Endometrial microvascular endothelial cells (primary cell): Measurements from ENCODE around the gene EXOC4. TPM values are rescaled to one million over a fixed set of nuclear protein-coding genes. Genes with fewer than 3 reads are reported as not detected.
"Not testable (repeated sequence)": the region's sequence is repeated elsewhere in the genome, so short reads cannot be mapped to it uniquely, and the experiment has no call there.

ENCODE experiments used
- in situ Hi-C: cut with HindIII; loops from 2 replicates; pipeline ENCODE4 v1.10.0; 2017; ENCODE audit warnings: low sequenced_read_pairs, low pct_unique_long_range_greater_than_20kb; ENCODE audit errors: inconsistent ontology term
- total RNA-seq: library from RNA; depleted of rRNA; stranded (reverse); fragments of >200 nt; gene quantifications from one replicate; pipeline ENCODE4 v1.2.3, GENCODE V29; 2015; ENCODE audit errors: inconsistent ontology term

EXOC4 gene
- total RNA-seq, 1 donor from 2014 or later: 38.5 TPM

DNA sequence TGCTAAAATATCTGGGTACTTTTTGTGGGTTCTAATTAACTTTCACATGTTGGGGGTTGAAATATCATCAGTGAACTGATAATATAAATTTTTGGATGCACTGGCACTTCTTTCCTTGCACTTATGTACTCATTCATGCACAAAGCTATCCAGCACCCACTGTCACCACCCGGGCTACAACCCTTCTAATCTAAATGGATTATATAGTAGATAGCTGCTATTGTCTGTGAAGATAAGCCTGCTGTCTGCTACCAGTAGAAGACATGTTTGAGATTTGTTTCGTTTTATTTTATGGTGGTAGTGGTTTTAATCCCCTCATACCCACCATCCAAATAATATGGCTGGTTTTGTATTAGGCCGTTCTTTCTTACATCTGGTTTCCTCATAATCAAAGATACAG, 520.7 kb downstream of the EXOC4 start:
- in situ Hi-C loops: no loop called here

DNA sequence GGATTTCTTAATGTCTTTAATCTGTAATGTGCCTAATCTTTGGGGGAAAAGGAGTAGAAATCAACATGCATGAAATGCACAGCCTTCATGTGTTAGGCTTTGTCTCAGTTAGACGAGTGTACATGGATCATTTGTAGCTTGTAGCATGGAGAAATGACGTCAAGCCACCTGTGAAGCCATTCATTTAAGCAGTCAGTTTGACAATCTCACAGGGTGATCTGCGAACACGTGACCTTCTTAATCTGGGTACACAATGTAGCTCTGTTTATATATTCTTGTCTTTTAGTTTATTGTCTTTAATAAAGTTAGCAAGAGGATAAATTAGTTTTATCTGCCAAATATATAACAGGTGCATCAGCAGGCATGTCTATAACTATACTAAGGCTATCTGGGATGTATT, 522.3 kb downstream of the EXOC4 start:
- in situ Hi-C loops: no loop called here

DNA sequence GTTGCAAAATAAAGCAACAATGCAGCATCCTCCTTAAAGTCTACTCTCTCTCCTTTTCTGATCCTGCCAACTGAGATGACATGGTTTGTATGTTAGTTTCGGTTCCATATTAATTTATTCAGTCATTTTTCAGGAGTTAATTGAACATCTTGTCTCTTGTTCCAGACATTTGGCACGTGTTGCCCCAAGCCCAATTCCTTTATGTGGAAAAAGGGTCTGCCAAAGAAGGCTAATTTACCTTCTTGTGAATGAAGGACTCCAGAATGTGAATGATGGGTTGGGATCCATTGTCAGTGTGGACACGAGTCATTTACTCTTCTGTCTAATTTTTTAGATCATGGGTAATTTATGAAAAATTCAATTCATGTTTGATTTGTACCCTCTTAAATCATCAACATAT, 523.4 kb downstream of the EXOC4 start:
- in situ Hi-C loops: no loop called here

DNA sequence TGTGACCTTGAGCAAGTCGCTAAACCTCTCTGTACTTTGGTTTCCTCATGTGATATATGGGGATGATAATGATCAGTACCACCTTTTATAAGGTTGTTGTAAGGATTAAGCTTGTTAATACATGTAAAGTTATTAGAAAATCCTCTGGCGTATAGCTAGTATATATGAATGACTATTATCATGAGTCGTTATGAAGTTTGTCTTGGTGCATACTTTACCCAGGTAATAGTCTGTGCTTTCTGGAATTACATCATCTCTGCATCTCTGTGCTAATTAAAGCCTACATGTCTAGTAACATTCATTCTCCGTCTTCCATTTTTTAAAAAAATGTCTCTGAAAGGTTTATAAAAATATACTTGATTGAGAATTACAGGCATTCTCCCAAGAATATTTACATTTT, 524.8 kb downstream of the EXOC4 start:
- in situ Hi-C loops: no loop called here

DNA sequence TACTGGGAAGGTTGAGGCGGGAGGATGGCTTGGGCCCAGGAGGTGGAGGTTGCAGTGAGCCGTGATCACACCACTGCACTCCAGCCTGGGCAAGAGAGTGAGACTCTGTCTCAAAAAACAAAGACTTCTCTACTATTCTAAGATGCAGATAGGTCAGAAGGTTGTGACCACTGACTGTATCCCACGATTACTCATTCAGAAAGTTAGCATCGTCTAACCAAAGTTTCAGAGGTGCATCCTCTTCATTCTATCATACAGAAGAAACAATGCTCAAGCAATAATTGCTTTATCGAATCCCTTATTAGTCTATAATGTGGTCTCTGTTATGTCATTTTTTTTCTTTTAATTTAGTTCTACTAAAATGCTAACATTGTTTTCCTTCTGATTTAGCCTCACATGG, 525.6 kb downstream of the EXOC4 start:
- in situ Hi-C loops: no loop called here

DNA sequence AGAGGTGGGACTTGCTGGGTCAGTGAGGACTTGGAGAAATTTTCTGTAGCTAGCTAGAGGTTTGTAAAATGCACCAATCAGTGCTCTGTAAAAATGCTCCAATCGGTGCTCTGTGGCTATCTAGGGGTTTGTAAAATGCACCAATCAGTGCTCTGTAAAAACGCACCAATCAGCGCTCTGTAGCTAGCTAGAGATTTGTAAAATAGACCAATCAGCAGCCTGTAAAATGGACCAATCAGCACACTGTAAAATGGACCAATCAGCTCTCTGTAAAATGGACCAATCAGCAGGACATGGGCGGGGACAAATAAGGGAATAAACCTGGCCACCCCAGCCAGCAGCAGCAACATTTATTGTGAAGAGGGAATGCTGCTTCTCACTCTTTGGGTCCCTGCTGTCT, 526.7 kb downstream of the EXOC4 start:
- in situ Hi-C loops: not testable (repeated sequence)

DNA sequence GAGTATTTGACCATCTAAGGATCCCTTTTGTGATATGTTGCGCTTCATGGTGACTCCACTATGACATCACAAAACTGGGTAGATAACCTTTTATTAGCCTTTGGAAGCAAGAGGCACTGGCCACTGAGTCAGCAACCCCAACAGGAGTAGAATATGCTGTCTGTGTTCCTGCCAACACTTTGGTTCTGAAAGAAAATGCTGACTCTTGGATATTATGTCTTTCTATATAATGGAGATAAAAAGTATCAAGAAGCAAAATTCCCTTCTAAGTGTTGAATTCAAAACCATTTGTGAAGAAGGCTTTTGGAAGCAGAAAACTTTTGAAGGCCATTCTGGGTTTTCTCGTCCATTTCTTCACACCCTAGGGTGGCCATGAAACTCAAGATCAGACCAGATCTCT, 528.0 kb downstream of the EXOC4 start:
- in situ Hi-C loops: no loop called here

DNA sequence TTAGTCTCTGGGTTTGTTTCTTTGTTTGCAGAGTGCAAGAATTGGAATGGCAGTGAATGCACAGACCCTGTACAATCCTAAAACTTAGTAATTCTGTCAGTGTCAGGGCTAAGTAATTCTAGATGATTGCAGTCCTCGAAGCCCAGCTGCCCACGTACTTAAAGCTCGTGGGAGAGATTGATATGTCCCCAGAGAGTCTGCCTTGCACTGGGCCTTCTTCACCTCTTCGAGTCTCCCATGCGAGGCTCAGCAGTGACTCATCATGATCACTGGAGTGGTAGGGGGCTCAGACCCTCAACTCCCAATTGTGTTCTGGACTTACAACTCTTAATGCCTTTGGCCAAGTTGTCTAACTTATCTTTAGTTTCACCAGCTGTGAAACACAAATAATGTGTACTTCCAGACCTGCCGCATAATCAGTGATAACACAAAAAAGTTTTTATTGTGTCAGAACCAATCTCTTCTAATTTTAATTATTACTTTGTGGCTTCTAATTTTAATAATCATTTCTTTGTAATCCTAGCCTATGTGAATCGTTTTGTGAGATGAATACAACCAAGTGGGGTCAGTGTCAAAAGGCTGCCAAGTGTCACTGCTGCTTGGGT, 528.7 kb downstream of the EXOC4 start:
- in situ Hi-C loops: no loop called here

DNA sequence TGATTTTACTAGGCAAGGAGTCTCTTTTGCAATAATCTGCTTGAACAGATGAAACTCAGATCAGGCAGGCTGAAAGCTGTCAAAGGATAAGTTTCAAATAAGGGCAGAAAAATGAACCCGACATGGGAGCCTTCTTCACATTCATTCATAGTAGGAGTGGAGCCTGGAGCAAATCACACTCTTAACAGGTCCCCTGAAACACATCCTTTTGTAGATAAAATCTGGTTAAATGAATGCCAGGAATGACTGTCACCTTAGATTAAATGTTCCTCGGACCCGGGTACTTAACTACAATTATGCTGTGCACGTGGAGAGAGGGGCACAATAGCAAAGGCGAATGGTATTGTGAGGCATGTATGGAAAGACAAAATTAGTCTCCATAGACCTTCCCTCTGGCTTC, 529.6 kb downstream of the EXOC4 start:
- in situ Hi-C loops: no loop called here

DNA sequence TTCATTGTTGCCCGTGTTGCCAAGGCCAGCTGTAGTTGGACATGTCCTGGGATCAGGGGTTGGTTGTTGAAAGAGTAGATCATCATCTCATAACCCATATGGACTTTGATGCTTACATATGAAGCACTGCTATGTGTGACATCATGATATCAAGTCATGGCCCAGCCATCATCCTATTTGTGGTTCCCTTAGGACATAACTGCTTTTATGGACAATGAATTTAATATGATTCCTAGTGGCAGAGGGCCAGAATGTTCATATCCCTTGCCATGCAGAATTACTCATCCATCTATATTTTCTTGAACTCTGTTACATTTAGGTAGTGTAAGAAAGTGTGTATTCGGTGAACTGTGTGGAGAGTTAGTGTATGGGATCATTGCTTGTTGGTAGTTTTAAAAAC, 530.4 kb downstream of the EXOC4 start:
- in situ Hi-C loops: no loop called here

DNA sequence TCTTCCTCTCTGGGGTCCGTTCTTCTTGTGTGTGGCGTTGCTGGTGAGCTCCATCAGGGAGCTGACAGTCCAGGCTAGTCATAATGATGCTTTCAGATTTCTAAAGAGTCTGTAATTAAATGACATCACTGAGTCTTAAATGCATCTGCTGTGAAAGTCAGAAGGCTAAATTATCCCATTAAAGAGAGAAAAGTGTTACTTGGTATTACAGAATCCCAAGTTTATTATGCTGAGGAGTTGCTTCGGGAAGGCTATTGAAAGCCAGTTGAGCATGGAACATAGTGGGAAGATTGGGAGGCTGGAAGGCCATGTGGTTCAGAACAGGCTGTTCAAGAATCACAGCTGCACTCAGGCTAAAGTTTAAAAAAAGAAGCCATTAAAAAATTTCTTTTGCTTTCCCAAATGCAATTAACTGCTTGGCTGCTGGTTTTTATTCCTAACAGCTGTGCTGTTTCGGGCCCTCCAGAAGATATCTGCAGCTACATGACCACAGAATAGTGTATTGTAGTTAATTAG, 531.7 kb downstream of the EXOC4 start:
- in situ Hi-C loops: no loop called here

DNA sequence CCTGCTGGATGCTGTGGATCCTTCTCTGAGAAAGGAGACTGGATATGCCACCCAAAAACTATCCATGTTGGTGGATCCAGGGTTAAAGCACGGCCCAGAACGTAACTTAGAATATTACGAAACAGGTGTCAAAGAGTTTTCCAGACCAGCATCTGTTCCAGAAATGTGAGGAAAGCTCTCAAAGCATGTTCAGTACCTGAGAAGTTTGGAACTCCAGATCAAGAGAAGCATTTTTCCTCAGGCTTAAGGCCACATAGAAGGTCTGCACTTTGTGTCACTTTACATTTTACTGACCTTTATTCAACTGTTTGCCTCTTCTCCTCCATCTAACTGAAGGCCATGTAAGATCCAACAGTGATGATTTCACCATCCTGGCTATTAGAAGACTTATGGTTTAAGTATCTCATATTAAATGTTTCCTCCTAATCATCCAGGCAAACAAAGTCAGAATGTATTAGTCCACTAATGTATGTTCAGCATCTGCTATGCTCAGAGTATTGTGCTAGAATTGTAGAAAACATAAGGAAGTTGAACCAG, 533.6 kb downstream of the EXOC4 start:
- in situ Hi-C loops: no loop called here

DNA sequence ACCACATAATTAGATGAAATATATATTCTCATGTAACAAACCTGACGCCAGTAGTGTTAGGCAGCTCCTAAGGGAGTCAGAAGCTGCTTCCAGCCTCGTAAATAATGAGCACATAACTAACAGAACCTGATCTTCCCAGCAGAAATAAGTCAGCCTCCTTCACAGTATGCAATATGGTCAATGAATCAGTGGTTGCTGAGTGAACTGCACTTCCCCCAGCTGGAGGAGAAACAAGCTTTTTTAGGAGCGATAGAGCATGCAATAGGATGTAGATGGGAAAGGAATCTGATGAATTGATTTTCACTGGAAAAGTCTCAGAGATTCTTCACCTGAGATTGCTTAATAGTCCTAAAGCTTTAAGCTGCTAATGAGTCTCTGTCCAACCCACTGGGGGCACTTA, 537.1 kb downstream of the EXOC4 start:
- in situ Hi-C loops: no loop called here

DNA sequence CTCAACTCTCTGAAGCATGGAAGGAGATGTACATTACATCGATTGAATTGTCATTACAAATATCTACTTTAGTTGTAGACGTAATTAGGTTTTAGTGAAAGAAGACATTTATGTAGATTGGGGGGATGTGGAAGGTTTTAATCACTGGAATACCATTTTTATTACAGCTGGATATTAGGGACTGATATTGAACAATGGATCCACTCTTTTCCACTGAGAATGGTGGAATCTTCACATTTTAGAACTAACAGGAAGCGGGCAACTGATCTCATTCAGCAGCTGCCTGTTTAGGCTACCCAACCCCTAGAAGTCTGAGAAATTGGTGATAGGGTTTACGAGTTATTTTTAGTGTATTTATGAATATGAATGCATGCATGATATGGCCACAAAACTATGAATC, 538.0 kb downstream of the EXOC4 start:
- in situ Hi-C loops: no loop called here

DNA sequence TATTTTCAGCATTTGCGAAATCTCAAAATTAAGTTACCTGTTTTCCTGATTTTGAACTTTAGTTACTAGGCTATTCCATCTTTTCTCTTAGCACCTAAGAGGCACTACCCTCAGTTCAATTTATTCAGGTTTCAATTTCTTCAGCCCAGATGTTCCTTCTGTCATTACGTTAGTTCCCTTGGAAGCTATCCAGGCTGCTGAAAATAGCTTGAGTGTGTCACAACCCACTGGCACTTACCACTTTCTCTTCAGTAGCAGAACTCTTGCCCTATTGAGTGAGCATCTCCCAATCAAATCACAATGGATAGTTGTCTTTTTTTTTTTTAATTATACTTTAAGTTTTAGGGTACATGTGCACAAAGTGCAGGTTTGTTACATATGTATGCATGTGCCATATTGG, 541.6 kb downstream of the EXOC4 start:
- in situ Hi-C loops: no loop called here

DNA sequence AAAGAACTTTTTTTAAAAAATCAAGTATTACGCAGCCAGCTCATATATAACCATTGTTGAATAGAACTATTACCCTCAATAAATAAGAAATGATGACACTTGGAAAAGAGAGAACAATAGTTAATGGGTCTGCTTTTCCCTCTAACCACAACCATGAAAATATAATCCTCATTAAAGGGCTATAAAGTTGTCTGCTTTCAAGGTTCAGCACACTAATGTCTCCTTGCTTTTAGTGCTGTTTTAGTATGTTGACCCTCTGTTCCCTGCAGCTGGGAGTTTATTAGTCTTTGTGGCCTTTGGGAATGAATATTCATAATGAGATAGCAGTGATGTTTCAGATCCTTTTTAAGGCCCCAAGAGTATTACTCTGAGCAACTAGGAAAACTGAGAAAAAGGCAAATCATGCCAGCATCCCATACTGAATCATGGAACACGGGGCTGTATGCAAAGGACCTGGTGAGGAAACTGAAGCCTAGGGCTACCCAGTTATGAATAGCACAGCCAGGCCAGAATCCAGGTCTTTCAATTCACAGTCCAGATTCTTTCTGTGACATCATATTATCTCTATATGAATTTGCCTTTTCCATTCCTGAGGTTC, 542.3 kb downstream of the EXOC4 start:
- in situ Hi-C loops: no loop called here

DNA sequence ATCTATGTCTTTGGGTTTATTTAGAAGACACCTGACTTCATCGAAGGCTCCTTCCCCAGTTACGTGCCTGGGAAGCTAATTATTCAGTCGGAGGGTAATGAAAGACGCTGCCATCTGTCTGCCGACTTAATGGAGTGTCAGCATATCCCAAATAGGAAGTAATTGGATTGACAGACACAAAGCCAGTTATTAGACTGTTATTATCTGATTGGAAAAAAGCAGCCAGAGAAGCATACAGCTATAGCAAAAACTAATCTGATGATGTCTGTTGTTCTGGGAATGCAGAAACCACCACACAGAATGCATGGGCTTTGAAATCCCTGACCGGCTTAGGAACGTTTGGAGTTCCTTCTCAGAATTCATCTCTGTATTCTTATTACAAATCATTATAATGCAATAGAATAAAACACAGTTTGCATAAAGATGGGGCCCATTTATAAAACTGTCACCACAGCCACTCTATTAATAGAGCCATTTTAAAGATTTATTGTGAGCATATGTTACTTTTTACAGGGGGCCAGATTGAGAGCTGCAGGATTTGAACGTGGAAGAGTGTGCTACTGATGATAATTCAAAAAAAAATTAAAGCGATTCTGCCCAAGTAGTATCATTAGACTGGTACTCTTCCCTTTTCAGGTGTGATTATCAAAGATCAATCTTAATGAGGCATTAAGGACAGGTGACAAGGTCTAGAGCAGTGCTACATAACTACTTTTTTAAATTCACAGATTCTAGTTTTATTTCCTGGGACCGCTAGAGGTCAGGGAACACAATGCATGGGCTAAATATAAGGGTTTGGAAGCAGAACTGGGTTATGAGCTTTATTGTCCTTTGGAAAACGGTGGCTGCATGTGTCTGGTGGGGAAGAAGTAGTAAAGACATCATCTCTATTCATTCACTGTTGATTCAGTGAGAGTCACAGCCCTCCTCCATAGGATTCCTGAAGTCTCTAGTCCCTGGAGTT, 544.2 kb downstream of the EXOC4 start:
- in situ Hi-C loops: no loop called here

DNA sequence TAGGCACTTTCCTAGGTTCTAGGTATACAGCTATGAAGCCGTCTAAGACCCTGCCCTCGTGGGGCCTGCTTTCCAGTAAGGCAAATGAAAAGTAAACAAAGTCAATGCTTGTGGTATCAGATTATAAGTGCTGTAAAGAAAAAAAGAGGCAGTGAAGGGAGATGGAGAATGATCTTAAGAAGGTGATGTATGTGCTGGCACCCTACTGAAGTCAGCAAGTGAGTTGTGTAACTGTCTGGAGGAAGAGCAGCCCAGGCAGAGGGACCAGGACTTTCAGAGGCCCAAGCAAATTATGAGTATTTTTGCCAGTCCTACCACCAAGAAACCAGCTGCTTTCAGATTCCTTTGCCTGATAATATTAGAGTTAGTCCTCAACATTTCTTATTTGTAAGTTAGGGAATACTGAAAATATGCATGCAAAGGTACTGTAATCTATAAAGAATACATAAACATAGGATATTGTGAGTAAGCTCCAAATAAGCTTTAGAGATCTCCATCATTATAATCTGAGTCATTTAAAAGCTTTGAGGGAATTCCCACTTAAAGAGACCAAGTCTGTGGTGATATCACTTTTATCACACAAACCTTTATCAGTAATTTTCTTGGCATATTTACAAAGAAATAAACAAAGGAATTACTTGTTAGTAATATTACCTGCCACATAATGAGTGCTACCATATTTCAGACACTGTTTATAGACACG, 545.1 kb downstream of the EXOC4 start:
- in situ Hi-C loops: no loop called here

DNA sequence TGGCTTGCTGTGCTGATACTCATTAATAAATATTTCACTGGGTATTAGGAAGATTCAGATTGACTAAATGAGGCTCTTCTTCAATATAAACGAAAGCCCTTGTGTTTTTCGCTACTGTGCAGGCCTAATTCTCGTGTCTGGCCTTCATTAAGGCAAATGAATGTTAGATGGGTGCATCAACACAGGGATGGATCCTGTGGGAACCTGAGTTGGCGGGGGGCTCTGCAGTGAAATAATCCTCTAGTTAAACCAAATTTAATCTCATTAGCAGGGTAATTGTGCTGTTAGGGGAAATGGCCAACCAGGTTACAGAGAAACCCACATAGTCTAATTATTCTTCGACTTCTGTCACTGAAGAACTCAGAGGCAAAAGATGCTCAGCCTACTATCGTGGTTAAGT, 548.5 kb downstream of the EXOC4 start:
- in situ Hi-C loops: no loop called here
